Middle frontal gyrus (tissue), 1 donor: Measurements from ENCODE around the gene HILPDA.
"Not testable (repeated sequence)": the region's sequence is repeated elsewhere in the genome, so short reads cannot be mapped to it uniquely, and the experiment has no call there.

Experiments
- DNase-seq: peaks from one replicate; pipeline ENCODE4 v3.0.0-alpha.2; 2015; ENCODE audit warnings: low spot score; ENCODE audit errors: extremely low spot score

Gene HILPDA

GRCh38 chr7:128431221-128431620 lies 24.5 kb upstream of the HILPDA start:
- DNase-seq, result no peak

- no peak for DNase-seq
These were observed 23.9 kb upstream of the HILPDA start for GRCh38 chr7:128431754-128432153.

GRCh38 chr7:128434413-128435326 lies 21.0 kb upstream of the HILPDA start:
- DNase-seq, result no peak

- DNase-seq, result no peak
These were observed 20.4 kb upstream of the HILPDA start for GRCh38 chr7:128435327-128435686.

- no peak for DNase-seq
These were observed 18.0 kb upstream of the HILPDA start for GRCh38 chr7:128437426-128438332.

GRCh38 chr7:128442356-128442755 lies 13.3 kb upstream of the HILPDA start:
- DNase-seq, result no peak

GRCh38 chr7:128443831-128444600 lies 11.7 kb upstream of the HILPDA start:
- DNase-seq, result no peak

- DNase-seq, result no peak
These were observed 9.4 kb upstream of the HILPDA start for GRCh38 chr7:128446306-128446705.

- no peak for DNase-seq
These were observed 7.6 kb upstream of the HILPDA start for GRCh38 chr7:128447941-128448564.

- no peak for DNase-seq
These were observed 6.9 kb upstream of the HILPDA start for GRCh38 chr7:128448751-128449302.

GRCh38 chr7:128450409-128450808 lies 5.3 kb upstream of the HILPDA start:
- no peak for DNase-seq

GRCh38 chr7:128450913-128451312 lies 4.8 kb upstream of the HILPDA start:
- DNase-seq, result no peak

GRCh38 chr7:128452552-128452951 lies 3.1 kb upstream of the HILPDA start:
- no peak for DNase-seq

GRCh38 chr7:128453836-128454804 lies 1.6 kb upstream of the HILPDA start:
- no peak for DNase-seq

GRCh38 chr7:128454808-128455542 lies 703 bp upstream of the HILPDA start:
- DNase-seq, result no peak

GRCh38 chr7:128456255-128456725 lies 612 bp downstream of the HILPDA start:
- no peak for DNase-seq

- not testable (repeated sequence) for DNase-seq
These were observed 1.7 kb downstream of the HILPDA start for GRCh38 chr7:128457385-128457784.

- DNase-seq, result no peak
These were observed 3.3 kb downstream of the HILPDA start for GRCh38 chr7:128458956-128459355.
